ENCODE results near the gene TRIM29.

GRCh38 chr11:120090411-120090810, 47.5 kb downstream of the TRIM29 start:
- TF ChIP-seq REST (IDR thresholded peaks at IDR 0.05; ENCODE audit: unreplicated experiment) (no peak), CTCF (conservative IDR thresholded peaks at IDR 0.05; ENCODE audit: low read depth in 2 of 2) (no peak), EZH2 (IDR thresholded peaks at IDR 0.05; ENCODE audit: low read depth, unreplicated experiment) (no peak), POLR2AphosphoS5 (IDR thresholded peaks at IDR 0.05; ENCODE audit: low read depth) (no peak), ZNF331 (CRISPR knock-in tag; IDR thresholded peaks at IDR 0.05; ENCODE audit: low read depth) (no peak), EZH2phosphoT487 (IDR thresholded peaks at IDR 0.05; ENCODE audit: unreplicated experiment) (no peak), CREB1 (CRISPR knock-in tag; IDR thresholded peaks at IDR 0.05; ENCODE audit: low read depth) (no peak), NANOG (IDR thresholded peaks at IDR 0.05; ENCODE audit: borderline replicate concordance) (no peak), STAT1 (IDR thresholded peaks at IDR 0.05; ENCODE audit: unreplicated experiment) (no peak), JUNB (IDR thresholded peaks at IDR 0.05; ENCODE audit: unreplicated experiment) (no peak)
